Subcutaneous abdominal adipose tissue (tissue), 5 donors: ENCODE results near the gene XRN1.

Experiments
- H3K27ac ChIP-seq: one replicate; pipeline ENCODE4 v1.7.0; 2013; ENCODE audit warnings: low read depth, mild to moderate bottlenecking, inconsistent platforms, low read length, moderate library complexity
- H3K27me3 ChIP-seq, 5 donors: one replicate each; pipeline ENCODE4 v1.7.0; 2013; ENCODE audit warnings: low read length in 5 of 5, inconsistent platforms in 1 of 5; ENCODE audit not compliant: control insufficient read depth in 5 of 5, insufficient read depth in 4 of 5
- H3K36me3 ChIP-seq, 5 donors: one replicate each; pipeline ENCODE4 v1.7.0; 2013; ENCODE audit warnings: low read length in 5 of 5; ENCODE audit not compliant: control insufficient read depth in 5 of 5, insufficient read depth in 5 of 5
- H3K4me1 ChIP-seq, 5 donors: one replicate each; pipeline ENCODE4 v1.7.0; 2013; ENCODE audit warnings: low read length in 5 of 5, mild to moderate bottlenecking in 3 of 5, moderate library complexity in 1 of 5; ENCODE audit not compliant: control insufficient read depth in 5 of 5, insufficient read depth in 5 of 5
- H3K4me3 ChIP-seq, 5 donors: one replicate each; pipeline ENCODE4 v1.7.0; 2013; ENCODE audit warnings: low read length in 5 of 5, low read depth in 1 of 5
- H3K9ac ChIP-seq, 5 donors: one replicate each; pipeline ENCODE4 v1.7.0; 2013; ENCODE audit warnings: low read length in 5 of 5, mild to moderate bottlenecking in 4 of 5, moderate library complexity in 3 of 5
- H3K9me3 ChIP-seq, 5 donors: one replicate each; pipeline ENCODE4 v1.7.0; 2013; ENCODE audit warnings: low read length in 5 of 5; ENCODE audit not compliant: control insufficient read depth in 5 of 5
- donor health status: healthy.
- donor health status: healthy.
- donor health status: healthy.
- donor health status: healthy.
- donor health status: healthy.

Gene XRN1

GRCh38 chr3:142447852-142448823, at the start of gene XRN1:
Gene XRN1 (minus strand): TSS chr3:142448037. CDS start chr3:142447944, 93 bp downstream.
- Histone ChIP-seq H3K4me3 (peak within 1 kb of the TSS; percentile 99 to 100 (median 100)), H3K9me3 (no peaks in the 10 kb centered on the region), H3K9ac (peak within 1 kb of the TSS; percentile 98 to 100 (median 100)), H3K27me3 (no peaks in the 10 kb centered on the region), H3K4me1 (peaks cover 6 to 29% (median 23%) of the 10 kb centered on the region in 5 donors), H3K27ac (peak within 1 kb of the TSS; percentile 99), H3K36me3 (peaks cover 10 to 27% (median 17%) of the 10 kb centered on the region in 5 donors)

- Histone ChIP-seq H3K4me3 (no peak overlapping the region), H3K27me3 (no peaks in the 10 kb centered on the region), H3K9me3 (no peaks in the 10 kb centered on the region), H3K27ac (no peak overlapping the region), H3K4me1 (no peaks in the 10 kb centered on the region), H3K9ac (no peak overlapping the region), H3K36me3 (peaks cover 41 to 74% (median 61%) of the 10 kb centered on the region in 5 donors)
Measured at GRCh38 chr3:142495103-142495502, 47.3 kb upstream of the XRN1 start.

DNA sequence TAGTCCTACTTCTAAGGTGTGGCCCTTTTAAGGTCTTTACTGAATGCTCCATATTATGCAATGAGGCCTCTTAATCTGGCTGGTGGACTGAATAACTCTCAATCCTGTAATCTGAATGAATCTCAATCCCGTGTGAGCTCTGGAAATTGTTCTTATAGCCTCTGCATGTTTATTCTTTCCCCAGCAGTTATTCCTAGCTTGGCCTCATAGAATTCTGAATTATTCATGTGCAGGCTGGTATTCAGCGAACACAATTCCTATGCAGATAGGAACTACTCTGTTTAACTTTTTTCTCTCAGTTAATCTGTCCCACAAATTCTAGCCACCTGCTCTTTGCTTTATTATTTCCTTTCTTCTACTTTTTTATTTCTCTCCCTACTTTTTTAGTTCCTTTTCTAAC, 44.3 kb upstream of the XRN1 start:
- no peak overlapping the region for H3K9ac ChIP-seq
- H3K4me3 ChIP-seq: no peak overlapping the region
- H3K27ac ChIP-seq: no peak overlapping the region
- H3K36me3 ChIP-seq: peaks cover 54 to 85% (median 70%) of the 10 kb centered on the region in 5 donors
- no peaks in the 10 kb centered on the region for H3K4me1 ChIP-seq
- no peaks in the 10 kb centered on the region for H3K9me3 ChIP-seq
- H3K27me3 ChIP-seq: no peaks in the 10 kb centered on the region

GRCh38 chr3:142489572-142490323, 41.9 kb upstream of the XRN1 start:
- H3K27me3 ChIP-seq: no peaks in the 10 kb centered on the region
- H3K4me1 ChIP-seq: no peaks in the 10 kb centered on the region
- H3K9me3 ChIP-seq: no peaks in the 10 kb centered on the region
- peaks cover 53 to 82% (median 69%) of the 10 kb centered on the region in 5 donors for H3K36me3 ChIP-seq
- H3K4me3 ChIP-seq: no peak overlapping the region
- H3K27ac ChIP-seq: no peak overlapping the region
- no peak overlapping the region for H3K9ac ChIP-seq

DNA sequence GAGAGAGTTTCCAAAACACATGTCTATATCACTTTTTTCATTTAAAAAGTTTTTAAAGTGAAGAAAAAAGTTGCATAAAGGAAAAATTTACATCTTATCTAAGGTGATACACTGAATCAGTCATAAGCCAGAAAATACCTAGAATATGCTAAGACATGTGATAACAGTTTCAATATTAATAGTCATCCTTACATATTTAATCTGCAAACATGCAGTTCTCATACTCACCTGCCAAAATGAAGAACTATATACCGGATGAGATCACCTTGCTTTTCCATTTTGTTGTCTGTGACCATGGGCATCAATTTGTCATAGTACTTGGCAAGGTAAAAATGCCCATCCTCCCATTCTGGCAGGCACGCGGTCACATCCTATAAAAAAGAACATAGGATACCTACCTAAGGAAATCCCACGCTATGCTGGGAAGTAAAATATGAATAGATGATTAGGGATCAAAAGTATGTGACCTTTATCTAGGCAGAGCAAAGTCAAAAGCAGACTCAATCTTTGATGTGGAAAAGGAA, 37.1 kb upstream of the XRN1 start:
- Histone ChIP-seq H3K36me3 (peaks cover 44 to 82% (median 53%) of the 10 kb centered on the region in 5 donors), H3K27me3 (no peaks in the 10 kb centered on the region), H3K9me3 (peaks cover 2 to 13% (median 5%) of the 10 kb centered on the region in 5 donors), H3K27ac (no peak overlapping the region), H3K9ac (no peak overlapping the region), H3K4me3 (no peak overlapping the region), H3K4me1 (no peaks in the 10 kb centered on the region)

- Histone ChIP-seq H3K36me3 (peaks cover 26 to 51% (median 28%) of the 10 kb centered on the region in 5 donors), H3K27ac (no peak overlapping the region), H3K4me3 (peak overlapping the region in 3 of 5 donors; percentile 7 to 26 (median 22)), H3K4me1 (no peaks in the 10 kb centered on the region), H3K9me3 (peaks cover 2 to 13% (median 5%) of the 10 kb centered on the region in 5 donors), H3K9ac (no peak overlapping the region), H3K27me3 (no peaks in the 10 kb centered on the region)
Measured at GRCh38 chr3:142481196-142481595, 33.4 kb upstream of the XRN1 start.

GRCh38 chr3:142470826-142471225, 23.0 kb upstream of the XRN1 start:
- Histone ChIP-seq H3K27me3 (no peaks in the 10 kb centered on the region), H3K36me3 (peaks cover 0 to 13% (median 2%) of the 10 kb centered on the region in 5 donors), H3K4me1 (no peaks in the 10 kb centered on the region), H3K9me3 (peaks cover 0 to 6% (median 0%) of the 10 kb centered on the region in 5 donors), H3K27ac (no peak overlapping the region), H3K4me3 (no peak overlapping the region), H3K9ac (no peak overlapping the region)

GRCh38 chr3:142468456-142468855, 20.6 kb upstream of the XRN1 start:
- H3K27ac ChIP-seq: no peak overlapping the region

GRCh38 chr3:142467768-142468167, 19.9 kb upstream of the XRN1 start:
- H3K9me3 ChIP-seq: no peaks in the 10 kb centered on the region
- no peak overlapping the region for H3K27ac ChIP-seq
- peaks cover 0 to 16% (median 5%) of the 10 kb centered on the region in 5 donors for H3K36me3 ChIP-seq
- no peak overlapping the region for H3K4me3 ChIP-seq
- no peaks in the 10 kb centered on the region for H3K27me3 ChIP-seq
- H3K4me1 ChIP-seq: no peaks in the 10 kb centered on the region
- H3K9ac ChIP-seq: no peak overlapping the region

More at GRCh38 chr3:142468456-142468855, 20.6 kb upstream of the XRN1 start:
- no peak overlapping the region for H3K4me3 ChIP-seq
- no peaks in the 10 kb centered on the region for H3K4me1 ChIP-seq
- no peak overlapping the region for H3K9ac ChIP-seq
- H3K36me3 ChIP-seq: peaks cover 0 to 16% (median 5%) of the 10 kb centered on the region in 5 donors
- no peaks in the 10 kb centered on the region for H3K27me3 ChIP-seq
- H3K9me3 ChIP-seq: peaks cover 0 to 5% (median 0%) of the 10 kb centered on the region in 5 donors
